ENCODE data around the gene SIX2. TPM values are rescaled to one million over a fixed set of nuclear protein-coding genes. Genes with fewer than 3 reads are reported as not detected.

Gene SIX2
- total RNA-seq, 2 experiments from 2014 or later = not detected

- no peak for DNase-seq
- intact Hi-C loops (cut with micrococcal nuclease) = no loop called here
- H3K9me3 Mint-ChIP-seq = no peaks in the 10 kb centered on the region
- peaks cover 73% of the 10 kb centered on the region for H3K27me3 Mint-ChIP-seq
- no peak for ATAC-seq
- CTCF ChIA-PET = interaction anchor here (2.0 to 2.3 kb wide), 2 partner anchors 14 to 18 kb away, joined by 6 to 10 read pairs; no protein-coding TSS in a partner anchor
- TF ChIP-seq, protein P1, sequence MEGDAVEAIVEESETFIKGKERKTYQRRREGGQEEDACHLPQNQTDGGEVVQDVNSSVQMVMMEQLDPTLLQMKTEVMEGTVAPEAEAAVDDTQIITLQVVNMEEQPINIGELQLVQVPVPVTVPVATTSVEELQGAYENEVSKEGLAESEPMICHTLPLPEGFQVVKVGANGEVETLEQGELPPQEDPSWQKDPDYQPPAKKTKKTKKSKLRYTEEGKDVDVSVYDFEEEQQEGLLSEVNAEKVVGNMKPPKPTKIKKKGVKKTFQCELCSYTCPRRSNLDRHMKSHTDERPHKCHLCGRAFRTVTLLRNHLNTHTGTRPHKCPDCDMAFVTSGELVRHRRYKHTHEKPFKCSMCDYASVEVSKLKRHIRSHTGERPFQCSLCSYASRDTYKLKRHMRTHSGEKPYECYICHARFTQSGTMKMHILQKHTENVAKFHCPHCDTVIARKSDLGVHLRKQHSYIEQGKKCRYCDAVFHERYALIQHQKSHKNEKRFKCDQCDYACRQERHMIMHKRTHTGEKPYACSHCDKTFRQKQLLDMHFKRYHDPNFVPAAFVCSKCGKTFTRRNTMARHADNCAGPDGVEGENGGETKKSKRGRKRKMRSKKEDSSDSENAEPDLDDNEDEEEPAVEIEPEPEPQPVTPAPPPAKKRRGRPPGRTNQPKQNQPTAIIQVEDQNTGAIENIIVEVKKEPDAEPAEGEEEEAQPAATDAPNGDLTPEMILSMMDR (IDR thresholded peaks at IDR 0.05) = no peak
- peaks cover 9% of the 10 kb centered on the region for H3K4me1 Mint-ChIP-seq (ENCODE audit: low read depth)
- no peak overlapping the region for H3K27ac Mint-ChIP-seq
- no peak overlapping the region for H3K4me3 Mint-ChIP-seq
- no peaks in the 10 kb centered on the region for H3K36me3 Mint-ChIP-seq (ENCODE audit: low read depth)
- POLR2A ChIA-PET = no interaction called here
These were observed 9.7 kb downstream of the SIX2 start for GRCh38 chr2:44999540-44999939.

GRCh38 chr2:44997963-44998362 is 11.3 kb downstream of the SIX2 start:
- intact Hi-C loops (cut with micrococcal nuclease) = no loop called here
- Mint-ChIP-seq H3K4me3 (no peak overlapping the region), H3K4me1 (ENCODE audit: low read depth) (peaks cover 9% of the 10 kb centered on the region), H3K36me3 (ENCODE audit: low read depth) (no peaks in the 10 kb centered on the region), H3K9me3 (no peaks in the 10 kb centered on the region), H3K27ac (no peak overlapping the region), H3K27me3 (peaks cover 66% of the 10 kb centered on the region)
- ATAC-seq (no peak), DNase-seq (no peak)
- ChIA-PET POLR2A (no interaction called here), CTCF (interaction anchor here (0.9 to 2.0 kb wide), 4 partner anchors 16 to 581 kb away, joined by 3 to 6 read pairs (median 3); no protein-coding TSS in a partner anchor)
- TF ChIP-seq, protein P1 (IDR thresholded peaks at IDR 0.05) = no peak

- ChIA-PET CTCF (interaction anchor here (2.5 kb wide), 1 partner anchor 15 kb away, joined by 9 read pairs; no protein-coding TSS in a partner anchor), POLR2A (no interaction called here)
- Mint-ChIP-seq H3K36me3 (ENCODE audit: low read depth) (no peaks in the 10 kb centered on the region), H3K27me3 (peaks cover 61% of the 10 kb centered on the region), H3K27ac (no peak overlapping the region), H3K4me1 (ENCODE audit: low read depth) (no peaks in the 10 kb centered on the region), H3K9me3 (peaks cover 5% of the 10 kb centered on the region), H3K4me3 (no peak overlapping the region)
- TF ChIP-seq, protein P1 (IDR thresholded peaks at IDR 0.05) = no peak
- intact Hi-C loops (cut with micrococcal nuclease) = no loop called here
- DNase-seq (no peak), ATAC-seq (no peak)
These were observed 12.9 kb downstream of the SIX2 start for GRCh38 chr2:44996356-44996755.

GRCh38 chr2:44994377-44994776 is 14.9 kb downstream of the SIX2 start:
- H3K4me1 Mint-ChIP-seq (ENCODE audit: low read depth) = no peaks in the 10 kb centered on the region
- intact Hi-C loops (cut with micrococcal nuclease) = no loop called here
- POLR2A ChIA-PET = no interaction called here

GRCh38 chr2:44989176-44989575 is 20.1 kb downstream of the SIX2 start:
- Mint-ChIP-seq H3K4me3 (no peak overlapping the region), H3K4me1 (ENCODE audit: low read depth) (no peaks in the 10 kb centered on the region), H3K36me3 (ENCODE audit: low read depth) (no peaks in the 10 kb centered on the region), H3K27ac (no peak overlapping the region), H3K27me3 (peaks cover 27% of the 10 kb centered on the region), H3K9me3 (peaks cover 7% of the 10 kb centered on the region)
- TF ChIP-seq, protein P1 (IDR thresholded peaks at IDR 0.05) = no peak
- ChIA-PET CTCF (no interaction called here), POLR2A (no interaction called here)
- no peak for ATAC-seq
- intact Hi-C loops (cut with micrococcal nuclease) = no loop called here
- no peak for DNase-seq

More at GRCh38 chr2:44994377-44994776, 14.9 kb downstream of the SIX2 start:
- no peak for ATAC-seq
- H3K4me3 Mint-ChIP-seq = no peak overlapping the region
- H3K9me3 Mint-ChIP-seq = peaks cover 5% of the 10 kb centered on the region
- no peak overlapping the region for H3K27ac Mint-ChIP-seq
- no peaks in the 10 kb centered on the region for H3K36me3 Mint-ChIP-seq (ENCODE audit: low read depth)
- CTCF ChIA-PET = interaction anchor here (2.5 kb wide), 1 partner anchor 13 kb away, joined by 9 read pairs; no protein-coding TSS in a partner anchor
- DNase-seq = no peak
- H3K27me3 Mint-ChIP-seq = peaks cover 56% of the 10 kb centered on the region
- TF ChIP-seq, protein P1 (IDR thresholded peaks at IDR 0.05) = no peak

All from activated CD8-positive, alpha-beta T cell treated with anti-CD3 and anti-CD28 coated beads for 36 hours (primary cell).